Measurements from ENCODE around the gene TFCP2L1. TPM values are rescaled to one million over a fixed set of nuclear protein-coding genes. Genes with fewer than 3 reads are reported as not detected.

Gene TFCP2L1
- total and polyA plus RNA-seq, 2 experiments from 2014 or later: 0.94 to 6.4 TPM

- no peaks in the 10 kb centered on the region for H3K27me3 ChIP-seq (ENCODE audit: insufficient read depth)
- no peaks in the 10 kb centered on the region for H3K36me3 ChIP-seq (ENCODE audit: insufficient read depth)
- DNase-seq (ENCODE audit: low spot score) (no peak), ATAC-seq (no peak)
- no peak overlapping the region for H2AFZ ChIP-seq
- H3F3A ChIP-seq (replicated peaks; ENCODE audit: low read depth): no peaks in the 10 kb centered on the region
- H3K4me2 ChIP-seq: no peak overlapping the region
- Mint-ChIP-seq H3K9me3 (no peaks in the 10 kb centered on the region), H3K4me1 (no peaks in the 10 kb centered on the region; the same call in 2 of the 3 replicates), H3K4me3 (no peak overlapping the region), H3K27ac (no peak overlapping the region), H3K36me3 (ENCODE audit: low read depth) (no peaks in the 10 kb centered on the region), H3K27me3 (ENCODE audit: insufficient read depth, low read depth, poor library complexity) (peaks cover 6% of the 10 kb centered on the region)
- no peaks in the 10 kb centered on the region for H3K4me1 ChIP-seq (ENCODE audit: insufficient read depth)
- H3K4me3 ChIP-seq: no peak overlapping the region
- no peak for TF ChIP-seq ZNF114 (CRISPR knock-in tag; IDR thresholded peaks at IDR 0.05)
- TF ChIP-seq REST (IDR thresholded peaks at IDR 0.05; ENCODE audit: unreplicated experiment): no peak
- TF ChIP-seq STAT1 (IDR thresholded peaks at IDR 0.05; ENCODE audit: unreplicated experiment): no peak
- TF ChIP-seq ETS1 (IDR thresholded peaks at IDR 0.05): no peak
- TF ChIP-seq ZNF462 (CRISPR knock-in tag; IDR thresholded peaks at IDR 0.05): no peak
- no peak for TF ChIP-seq JUNB (IDR thresholded peaks at IDR 0.05; ENCODE audit: unreplicated experiment)
- TF ChIP-seq NANOG (IDR thresholded peaks at IDR 0.05; ENCODE audit: borderline replicate concordance): no peak
- no peak for TF ChIP-seq POLR2AphosphoS5 (IDR thresholded peaks at IDR 0.05; ENCODE audit: low read depth)
- no peak for TF ChIP-seq CTCF (conservative IDR thresholded peaks at IDR 0.05; ENCODE audit: low read depth in 2 of 2)
- TF ChIP-seq EZH2 (IDR thresholded peaks at IDR 0.05; ENCODE audit: low read depth, unreplicated experiment): no peak
- TF ChIP-seq EZH2phosphoT487 (IDR thresholded peaks at IDR 0.05; ENCODE audit: unreplicated experiment): no peak
- TF ChIP-seq ZNF331 (CRISPR knock-in tag; IDR thresholded peaks at IDR 0.05; ENCODE audit: low read depth): no peak
- TF ChIP-seq CREB1 (CRISPR knock-in tag; IDR thresholded peaks at IDR 0.05; ENCODE audit: low read depth): no peak
- no peaks in the 10 kb centered on the region for H3K79me2 ChIP-seq (replicated peaks; ENCODE audit: insufficient read depth)
- no peaks in the 10 kb centered on the region for H4K20me1 ChIP-seq (replicated peaks; ENCODE audit: insufficient read depth)
- H3K9me2 ChIP-seq (ENCODE audit: insufficient read depth): no peaks in the 10 kb centered on the region
- no peak overlapping the region for H3K27ac ChIP-seq (ENCODE audit: low read depth)
Measured at GRCh38 chr2:121244616-121245015, 40.4 kb downstream of the TFCP2L1 start.

Data from GM23338 (cell line).